ENCODE data around the gene C11orf65.

The C11orf65 gene

GRCh38 chr11:108364159-108364558 lies 103.2 kb downstream of the C11orf65 start:
- DNase-seq = no peak

- DNase-seq = no peak
These were observed 115.9 kb downstream of the C11orf65 start for GRCh38 chr11:108351468-108351867.

- DNase-seq = no peak
These were observed 120.9 kb downstream of the C11orf65 start for GRCh38 chr11:108346451-108346850.

- no peak for DNase-seq
These were observed 121.6 kb downstream of the C11orf65 start for GRCh38 chr11:108345767-108346166.

GRCh38 chr11:108343714-108344113 lies 123.6 kb downstream of the C11orf65 start:
- DNase-seq = no peak

GRCh38 chr11:108341654-108342053 lies 125.7 kb downstream of the C11orf65 start:
- no peak for DNase-seq

- no peak for DNase-seq
These were observed 126.4 kb downstream of the C11orf65 start for GRCh38 chr11:108340973-108341372.

GRCh38 chr11:108338750-108339149 lies 128.6 kb downstream of the C11orf65 start:
- no peak for DNase-seq

GRCh38 chr11:108333403-108333899 lies 133.9 kb downstream of the C11orf65 start:
- DNase-seq = no peak

Measured in NCI-H1105 (cell line).